Measurements from ENCODE around the gene C10orf90. TPM values are rescaled to one million over a fixed set of nuclear protein-coding genes. Genes with fewer than 3 reads are reported as not detected.

Gene C10orf90
- total RNA-seq, 2 donors from 2014 or later, result 0.33 TPM; not detected in 1

GRCh38 chr10:126686719-126687118 lies 16.2 kb upstream of the C10orf90 start:
- H3K27me3 Mint-ChIP-seq (ENCODE audit: insufficient read depth), result no peaks in the 10 kb centered on the region
- peaks cover 12% of the 10 kb centered on the region for H3K9me3 Mint-ChIP-seq
- peaks cover 11% of the 10 kb centered on the region for H3K4me1 ChIP-seq (ENCODE audit: control insufficient read depth, insufficient read depth, low read length)
- H3K4me1 Mint-ChIP-seq, result peaks cover 26% of the 10 kb centered on the region
- H3K36me3 ChIP-seq (ENCODE audit: control insufficient read depth, insufficient read depth, low read length), result no peaks in the 10 kb centered on the region
- TF ChIP-seq CTCF (conservative IDR thresholded peaks at IDR 0.05), result no peak
- H3K27ac Mint-ChIP-seq, result no peak overlapping the region
- no peaks in the 10 kb centered on the region for H3K27me3 ChIP-seq (ENCODE audit: control insufficient read depth, insufficient read depth, low read length, poor library complexity, severe bottlenecking)
- no peak for DNase-seq
- peaks cover 2% of the 10 kb centered on the region for H3K36me3 Mint-ChIP-seq (ENCODE audit: low read depth)
- no peak overlapping the region for H3K4me3 ChIP-seq (ENCODE audit: low read length)
- H3K4me3 Mint-ChIP-seq, result no peak overlapping the region
- no peak overlapping the region for H3K9ac ChIP-seq (ENCODE audit: extremely low read depth, low read length, poor library complexity, severe bottlenecking)
- peaks cover 8% of the 10 kb centered on the region for H3K9me3 ChIP-seq (ENCODE audit: control insufficient read depth, low read length)
- WGBS, 2 experiments (ENCODE audit: insufficient coverage in 1 of 2, insufficient read length in 1 of 2), result 82 to 86% methylated on average over 6 to 7 of the region's 7 CpGs
- H3K27ac ChIP-seq (ENCODE audit: low read depth, low read length), result peak overlapping the region; percentile 55

- peaks cover 11% of the 10 kb centered on the region for H3K4me1 ChIP-seq (ENCODE audit: control insufficient read depth, insufficient read depth, low read length)
- no peak overlapping the region for H3K27ac ChIP-seq (ENCODE audit: low read depth, low read length)
- no peak overlapping the region for H3K27ac Mint-ChIP-seq
- H3K9me3 ChIP-seq (ENCODE audit: control insufficient read depth, low read length), result peaks cover 4% of the 10 kb centered on the region
- WGBS, 2 experiments (ENCODE audit: insufficient coverage in 1 of 2, insufficient read length in 1 of 2), result 45 to 69% methylated on average over 2 to 3 of the region's 3 CpGs
- H3K9ac ChIP-seq (ENCODE audit: extremely low read depth, low read length, poor library complexity, severe bottlenecking), result no peak overlapping the region
- peaks cover 26% of the 10 kb centered on the region for H3K4me1 Mint-ChIP-seq
- no peaks in the 10 kb centered on the region for H3K27me3 Mint-ChIP-seq (ENCODE audit: insufficient read depth)
- peaks cover 8% of the 10 kb centered on the region for H3K9me3 Mint-ChIP-seq
- H3K27me3 ChIP-seq (ENCODE audit: control insufficient read depth, insufficient read depth, low read length, poor library complexity, severe bottlenecking), result no peaks in the 10 kb centered on the region
- H3K4me3 ChIP-seq (ENCODE audit: low read length), result no peak overlapping the region
- H3K4me3 Mint-ChIP-seq, result no peak overlapping the region
- no peak for DNase-seq
- no peaks in the 10 kb centered on the region for H3K36me3 Mint-ChIP-seq (ENCODE audit: low read depth)
- TF ChIP-seq CTCF (conservative IDR thresholded peaks at IDR 0.05), result no peak
- no peaks in the 10 kb centered on the region for H3K36me3 ChIP-seq (ENCODE audit: control insufficient read depth, insufficient read depth, low read length)
Observed at GRCh38 chr10:126686268-126686667, 15.8 kb upstream of the C10orf90 start.

- Mint-ChIP-seq H3K4me3 (no peak overlapping the region), H3K36me3 (ENCODE audit: low read depth) (no peaks in the 10 kb centered on the region), H3K9me3 (peaks cover 3% of the 10 kb centered on the region), H3K27ac (no peak overlapping the region), H3K27me3 (ENCODE audit: insufficient read depth) (no peaks in the 10 kb centered on the region), H3K4me1 (peaks cover 21% of the 10 kb centered on the region)
- H3K4me3 ChIP-seq (ENCODE audit: low read length), result no peak overlapping the region
- 94 to 95% methylated on average over 3 to 4 of the region's 4 CpGs for WGBS, 2 experiments (ENCODE audit: insufficient coverage in 1 of 2, insufficient read length in 1 of 2)
- H3K9ac ChIP-seq (ENCODE audit: extremely low read depth, low read length, poor library complexity, severe bottlenecking), result no peak overlapping the region
- H3K4me1 ChIP-seq (ENCODE audit: control insufficient read depth, insufficient read depth, low read length), result peaks cover 8% of the 10 kb centered on the region
- no peaks in the 10 kb centered on the region for H3K9me3 ChIP-seq (ENCODE audit: control insufficient read depth, low read length)
- no peak for DNase-seq
- no peak overlapping the region for H3K27ac ChIP-seq (ENCODE audit: low read depth, low read length)
- H3K36me3 ChIP-seq (ENCODE audit: control insufficient read depth, insufficient read depth, low read length), result no peaks in the 10 kb centered on the region
- TF ChIP-seq CTCF (conservative IDR thresholded peaks at IDR 0.05), result no peak
- no peaks in the 10 kb centered on the region for H3K27me3 ChIP-seq (ENCODE audit: control insufficient read depth, insufficient read depth, low read length, poor library complexity, severe bottlenecking)
Observed at GRCh38 chr10:126685756-126686155, 15.3 kb upstream of the C10orf90 start.

Measured in endodermal cell (in vitro differentiated cells).